ENCODE data around the gene BID.

GRCh38 chr22:17717708-17718107, 56.6 kb downstream of the BID start:
- TF ChIP-seq REST (IDR thresholded peaks at IDR 0.05; ENCODE audit: insufficient read depth in 1 of 2, low read depth in 2 of 2, low read length in 1 of 2), result no peak
- no peak for TF ChIP-seq CTCF (IDR thresholded peaks at IDR 0.05)
- TF ChIP-seq POLR2AphosphoS5 (IDR thresholded peaks at IDR 0.05; ENCODE audit: low read depth, low read length), result no peak
- TF ChIP-seq SIN3A (IDR thresholded peaks at IDR 0.05; ENCODE audit: borderline replicate concordance, insufficient read depth, low read depth, low read length), result no peak
